Neuronal stem cell (in vitro differentiated cells): ENCODE results near the gene PPM1L. TPM values are rescaled to one million over a fixed set of nuclear protein-coding genes. Genes with fewer than 3 reads are reported as not detected.
"Not testable (repeated sequence)": the region's sequence is repeated elsewhere in the genome, so short reads cannot be mapped to it uniquely, and the experiment has no call there.

Experiments used
- DNase-seq: peaks from one replicate; pipeline ENCODE4 v3.0.0-alpha.2; 2013; ENCODE audit warnings: low spot score
- H2AFZ ChIP-seq: one replicate; pipeline ENCODE4 v1.6.1; 2013; ENCODE audit warnings: mild to moderate bottlenecking, low read length, inconsistent platforms
- H2AK5ac ChIP-seq: 2 replicates; pipeline ENCODE4 v1.6.1; 2013; ENCODE audit warnings: low read depth, mild to moderate bottlenecking, inconsistent platforms, low read length, moderate library complexity, mixed read lengths
- H2BK120ac ChIP-seq: 2 replicates; pipeline ENCODE4 v1.6.1; 2013; ENCODE audit warnings: low read depth, mild to moderate bottlenecking, inconsistent platforms, low read length, moderate library complexity, mixed read lengths
- H2BK12ac ChIP-seq: one replicate; pipeline ENCODE4 v1.6.1; 2013; ENCODE audit warnings: low read length, inconsistent platforms
- H2BK15ac ChIP-seq: 2 replicates; pipeline ENCODE4 v1.6.1; 2013; ENCODE audit warnings: mild to moderate bottlenecking, low read length, inconsistent platforms, mixed read lengths
- H2BK5ac ChIP-seq: one replicate; pipeline ENCODE4 v1.6.1; 2013; ENCODE audit warnings: inconsistent platforms, mild to moderate bottlenecking, low read length, moderate library complexity
- H3K14ac ChIP-seq: one replicate; pipeline ENCODE4 v1.6.1; 2013; ENCODE audit warnings: low read length, inconsistent platforms
- H3K18ac ChIP-seq: 2 replicates; pipeline ENCODE4 v1.6.1; 2013; ENCODE audit warnings: low read length, inconsistent platforms
- H3K23ac ChIP-seq: 2 replicates; pipeline ENCODE4 v1.6.1; 2013; ENCODE audit warnings: low read depth, mild to moderate bottlenecking, mixed read lengths, low read length, inconsistent platforms; ENCODE audit not compliant: poor library complexity
- H3K27ac ChIP-seq: replicated peaks from 3 replicates; pipeline ENCODE4 v1.5.1; 2013; ENCODE audit warnings: low read length, inconsistent platforms
- H3K27me3 ChIP-seq, 3 experiments: 2 replicates each; pipeline ENCODE4 v1.6.1; 2013; ENCODE audit warnings: low read length in 3 of 3, mild to moderate bottlenecking in 2 of 3, inconsistent platforms in 1 of 3, low read depth in 1 of 3, mixed read lengths in 1 of 3, moderate library complexity in 1 of 3; ENCODE audit not compliant: control insufficient read depth in 3 of 3, insufficient read depth in 3 of 3
- H3K36me3 ChIP-seq, 2 donors: replicated peaks in 1 of 2; 2 replicates each; pipeline ENCODE4 v1.6.1; 2013; ENCODE audit warnings: low read length in 2 of 2; ENCODE audit not compliant: control insufficient read depth in 2 of 2, insufficient read depth in 2 of 2
- H3K4ac ChIP-seq: 2 replicates; pipeline ENCODE4 v1.6.1; 2013; ENCODE audit warnings: inconsistent platforms, mild to moderate bottlenecking, low read length, moderate library complexity
- H3K4me1 ChIP-seq, 2 donors: 1 replicate in 1 of 2; 2 replicates in 1 of 2; pipeline ENCODE4 v1.6.1; 2013; ENCODE audit warnings: low read length in 2 of 2, low read depth in 1 of 2; ENCODE audit not compliant: control insufficient read depth in 2 of 2, insufficient read depth in 1 of 2
- H3K4me2 ChIP-seq: one replicate; pipeline ENCODE4 v1.6.1; 2013; ENCODE audit warnings: mild to moderate bottlenecking, low read length, inconsistent platforms; ENCODE audit not compliant: insufficient read depth, poor library complexity, severe bottlenecking
- H3K4me3 ChIP-seq, 2 donors: 2 replicates each; pipeline ENCODE4 v1.5.1; 2013; ENCODE audit warnings: low read length in 2 of 2, mild to moderate bottlenecking in 2 of 2, inconsistent platforms in 1 of 2, moderate library complexity in 1 of 2
- H3K79me1 ChIP-seq: one replicate; pipeline ENCODE4 v1.6.1; 2013; ENCODE audit warnings: low read depth, mild to moderate bottlenecking, inconsistent platforms, low read length, moderate library complexity
- H3K9ac ChIP-seq: one replicate; pipeline ENCODE4 v1.6.1; 2013; ENCODE audit warnings: mild to moderate bottlenecking, low read depth, low read length, inconsistent platforms; ENCODE audit not compliant: poor library complexity
- H3K9me3 ChIP-seq, 2 donors: replicated peaks in 1 of 2; 2 replicates each; pipeline versions ENCODE3 to v1.6.1; 2013; ENCODE audit warnings: low read length in 2 of 2, mild to moderate bottlenecking in 2 of 2, inconsistent platforms in 1 of 2, low read depth in 1 of 2, mixed read lengths in 1 of 2, moderate library complexity in 1 of 2; ENCODE audit not compliant: control insufficient read depth in 2 of 2, insufficient read depth in 1 of 2
- H4K8ac ChIP-seq: one replicate; pipeline ENCODE4 v1.6.1; 2013; ENCODE audit warnings: low read depth, mild to moderate bottlenecking, inconsistent platforms, low read length, moderate library complexity
- H4K91ac ChIP-seq: one replicate; pipeline ENCODE4 v1.6.1; 2013; ENCODE audit warnings: low read length, low read depth, mild to moderate bottlenecking, inconsistent platforms; ENCODE audit not compliant: poor library complexity
- WGBS, 2 donors: extraction: QIAGEN DNeasy Blood & Tissue Kit; methylation state at CpG; one replicate each; pipeline ENCODE4 v1.1.7; 2013; ENCODE audit warnings: missing lambda C conversion rate in 2 of 2, mixed read lengths in 1 of 2; ENCODE audit not compliant: insufficient read length in 2 of 2, insufficient replicate concordance in 1 of 2; ENCODE audit errors: extremely low coverage in 2 of 2; 5-methylcytosine and 5-hydroxymethylcytosine counted together
- polyA plus RNA-seq, 2 experiments: library from polyadenylated mRNA; stranded (reverse); fragments of 200-250 nt; gene quantifications; one replicate each; pipeline ENCODE4 v1.2.3, GENCODE V29; 2013

The PPM1L gene
- 6.8 TPM for polyA plus RNA-seq (2013, experiment 1 of 2)
- 7.1 TPM for polyA plus RNA-seq (2013, experiment 2 of 2)

- peak within 1 kb of the TSS; percentile 69 to 95 for H3K4me3 ChIP-seq
- no peak within 1 kb of the TSS for H2BK12ac ChIP-seq
- peak within 1 kb of the TSS; percentile 69 for H3K27ac ChIP-seq
- no peak within 1 kb of the TSS for H3K14ac ChIP-seq
- H2BK15ac ChIP-seq, result peak within 1 kb of the TSS; percentile 86
- no peaks in the 10 kb centered on the region for H3K9me3 ChIP-seq
- H3K4ac ChIP-seq, result no peak within 1 kb of the TSS
- H4K8ac ChIP-seq, result peak within 1 kb of the TSS; percentile 54
- DNase-seq, result peak; percentile 70
- H2BK5ac ChIP-seq, result peak within 1 kb of the TSS; percentile 72
- H3K79me1 ChIP-seq, result no peaks in the 10 kb centered on the region
- peaks cover 0 to 5% (median 0%) of the 10 kb centered on the region in 3 experiments for H3K27me3 ChIP-seq
- H3K18ac ChIP-seq, result peak within 1 kb of the TSS; percentile 90
- peak within 1 kb of the TSS; percentile 92 for H3K9ac ChIP-seq
- H2AK5ac ChIP-seq, result peak within 1 kb of the TSS; percentile 2
- peak within 1 kb of the TSS; percentile 54 for H2BK120ac ChIP-seq
- H3K4me1 ChIP-seq, result peaks cover 2 to 5% of the 10 kb centered on the region in 2 donors
- H2AFZ ChIP-seq, result peak within 1 kb of the TSS; percentile 99
- peak within 1 kb of the TSS; percentile 91 for H3K4me2 ChIP-seq
- H3K36me3 ChIP-seq, result no peaks in the 10 kb centered on the region
- WGBS, 2 donors, result no CpG with 5 or more reads among the region's 64 CpGs
- peak within 1 kb of the TSS; percentile 7 for H4K91ac ChIP-seq
- H3K23ac ChIP-seq, result peak within 1 kb of the TSS; percentile 45
Measured at GRCh38 chr3:160755776-160756304, at the start of gene PPM1L. Gene PPM1L, plus strand, starts transcription at chr3:160756231.

- Histone ChIP-seq H2BK5ac (no peak overlapping the region), H3K9ac (no peak overlapping the region), H4K8ac (no peak overlapping the region), H3K4me3 (no peak overlapping the region), H3K14ac (no peak overlapping the region), H3K18ac (no peak overlapping the region), H2AK5ac (no peak overlapping the region), H3K4ac (no peak overlapping the region), H2BK15ac (no peak overlapping the region), H3K4me1 (peaks cover 0 to 2% of the 10 kb centered on the region in 2 donors), H3K27ac (no peak overlapping the region), H3K4me2 (no peak overlapping the region), H2BK12ac (no peak overlapping the region), H2AFZ (no peak overlapping the region), H2BK120ac (no peak overlapping the region), H3K36me3 (no peaks in the 10 kb centered on the region), H3K23ac (no peak overlapping the region), H3K79me1 (no peaks in the 10 kb centered on the region), H3K27me3 (no peaks in the 10 kb centered on the region), H3K9me3 (no peaks in the 10 kb centered on the region), H4K91ac (no peak overlapping the region)
- WGBS, 2 donors, result no CpG with 5 or more reads among the region's 4 CpGs
- DNase-seq, result peak; percentile 43
Measured at GRCh38 chr3:160707187-160707794, 48.7 kb upstream of the PPM1L start.

DNA sequence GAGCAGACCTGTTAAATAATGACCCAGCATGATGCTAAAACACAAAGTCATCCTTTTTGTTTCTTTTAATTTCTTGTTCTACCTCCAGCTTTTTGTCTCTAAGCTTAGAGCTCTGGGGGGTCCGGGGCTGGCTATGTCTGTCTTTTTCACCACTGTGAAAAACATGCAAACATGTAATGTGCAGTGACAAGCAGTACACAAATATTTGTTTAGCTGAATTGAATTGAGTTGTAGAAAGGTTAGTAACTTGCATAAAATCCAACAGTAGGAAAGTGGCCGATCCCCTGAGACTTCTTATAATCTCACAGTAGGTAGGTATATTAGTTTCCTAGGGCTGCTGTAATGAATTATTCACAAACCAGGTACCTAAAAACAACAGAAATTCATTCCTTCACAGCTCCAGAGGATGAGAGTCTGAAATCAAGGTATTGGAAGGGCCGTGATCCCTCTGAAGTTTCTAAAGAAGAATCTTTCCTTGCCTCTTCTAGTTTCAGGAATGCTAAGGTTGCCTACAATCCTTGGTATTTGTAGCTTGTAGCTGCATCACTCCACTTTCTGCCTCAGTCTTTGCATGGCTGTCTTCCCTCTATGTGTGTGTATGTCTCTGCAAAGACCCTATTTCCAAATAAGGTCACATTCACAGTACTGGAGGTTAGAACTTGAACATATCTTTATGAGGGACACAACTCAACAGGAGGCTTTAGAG lies 46.4 kb upstream of the PPM1L start:
- WGBS, 2 donors, result no CpG with 5 or more reads among the region's 3 CpGs
- H4K8ac ChIP-seq, result no peak overlapping the region
- H4K91ac ChIP-seq, result no peak overlapping the region
- H2BK12ac ChIP-seq, result no peak overlapping the region
- H2BK120ac ChIP-seq, result no peak overlapping the region
- H3K79me1 ChIP-seq, result no peaks in the 10 kb centered on the region
- no peak overlapping the region for H3K4me3 ChIP-seq
- no peak for DNase-seq
- no peak overlapping the region for H2BK15ac ChIP-seq
- H3K36me3 ChIP-seq, result no peaks in the 10 kb centered on the region
- no peak overlapping the region for H2BK5ac ChIP-seq
- no peaks in the 10 kb centered on the region for H3K9me3 ChIP-seq
- H2AFZ ChIP-seq, result no peak overlapping the region
- H3K4ac ChIP-seq, result no peak overlapping the region
- no peak overlapping the region for H3K9ac ChIP-seq
- no peak overlapping the region for H2AK5ac ChIP-seq
- no peak overlapping the region for H3K23ac ChIP-seq
- H3K4me2 ChIP-seq, result no peak overlapping the region
- H3K4me1 ChIP-seq, result peaks cover 0 to 2% of the 10 kb centered on the region in 2 donors
- H3K27ac ChIP-seq, result no peak overlapping the region
- no peak overlapping the region for H3K18ac ChIP-seq
- H3K27me3 ChIP-seq, result no peaks in the 10 kb centered on the region
- no peak overlapping the region for H3K14ac ChIP-seq

DNA sequence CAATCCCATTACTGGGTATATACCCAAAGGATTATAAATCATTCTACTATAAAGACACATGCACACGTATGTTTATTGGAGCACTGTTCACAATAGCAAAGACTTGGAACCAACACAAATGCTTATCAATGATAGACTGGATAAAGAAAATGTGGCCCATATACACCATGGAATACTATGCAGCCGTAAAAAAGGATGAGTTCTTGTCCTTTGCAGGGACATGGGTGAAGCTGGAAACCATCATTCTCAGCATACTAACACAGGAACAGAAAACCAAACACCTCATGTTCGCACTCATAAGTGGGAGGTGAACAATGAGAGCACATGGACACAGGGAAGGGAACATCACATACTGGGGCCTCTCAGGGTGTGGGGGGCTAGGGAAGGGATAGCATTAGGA lies 42.9 kb upstream of the PPM1L start:
- not testable (repeated sequence) for H3K27ac ChIP-seq, H3K4me3 ChIP-seq, H3K27me3 ChIP-seq, H3K36me3 ChIP-seq, H2BK120ac ChIP-seq, H3K23ac ChIP-seq, H4K8ac ChIP-seq, H3K9ac ChIP-seq, H3K9me3 ChIP-seq, H3K4ac ChIP-seq, H2AFZ ChIP-seq, H3K14ac ChIP-seq, DNase-seq, H3K4me2 ChIP-seq, H3K18ac ChIP-seq, H4K91ac ChIP-seq, H3K79me1 ChIP-seq, H2BK15ac ChIP-seq, H2BK5ac ChIP-seq, H2AK5ac ChIP-seq, H3K4me1 ChIP-seq, H2BK12ac ChIP-seq
- WGBS, 2 donors, result no CpG with 5 or more reads among the region's 3 CpGs
